ENCODE data around the gene ACOX3.

DNA sequence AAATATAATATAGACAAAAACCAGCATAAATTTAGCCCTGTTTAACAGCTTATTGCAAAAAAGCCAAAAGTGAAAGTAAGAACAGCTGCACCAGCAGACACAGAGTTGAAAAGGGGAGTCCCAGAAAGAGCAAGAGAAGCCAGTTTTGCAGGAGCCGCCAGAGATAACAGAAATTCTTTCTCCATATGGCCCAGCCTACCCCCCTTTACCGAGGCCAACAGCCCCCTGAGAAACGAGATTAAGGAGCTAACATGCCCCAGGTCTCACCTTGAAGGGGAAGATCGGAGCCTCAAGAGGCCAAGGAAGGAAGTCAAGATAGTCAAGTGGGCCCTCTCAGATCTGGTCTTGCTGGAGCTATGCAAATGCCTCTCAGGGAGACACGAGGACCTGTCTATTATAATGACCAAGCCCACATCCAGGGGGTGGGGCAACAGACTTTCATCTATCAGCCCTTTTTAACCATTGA lies 4.8 kb downstream of the ACOX3 start:
- 0 out of 2 replicates have a peak, but pooled peaks have one; percentile 49 for TF ChIP-seq POLR2AphosphoS5 (IDR thresholded peaks at IDR 0.05; ENCODE audit: low read depth, low read length)
- 0 out of 2 replicates have a peak, but pooled peaks have one; percentile 41 for TF ChIP-seq POLR2A (IDR thresholded peaks at IDR 0.05; ENCODE audit: low read depth, low read length)
- TF ChIP-seq TAF1 (IDR thresholded peaks at IDR 0.05; ENCODE audit: low read depth, low read length) = 0 out of 2 replicates have a peak, but pooled peaks have one; percentile 36
- peak; percentile 50; the same call in 1 of the 2 replicates for TF ChIP-seq SPI1 (IDR thresholded peaks at IDR 0.05; ENCODE audit: low read depth, low read length)
- peak; percentile 93 for TF ChIP-seq POU2F2 (IDR thresholded peaks at IDR 0.05; ENCODE audit: low read depth, low read length)
- TF ChIP-seq PAX5 (IDR thresholded peaks at IDR 0.05; ENCODE audit: insufficient read depth, low read length, severe bottlenecking) = no peak

Measured in GM12891 (cell line).